A549 (cell line): ENCODE data around the gene TTC1.

Source experiments
- CEBPB ChIP-seq, 2 experiments: fragments of >200 bp in 1 of 2; sonication (Bioruptor Twin) in 1 of 2; formaldehyde crosslinking in 1 of 2; IDR thresholded peaks; 2 replicates each; pipeline ENCODE4 v1.6.1; 2012 to 2016
- CTCF ChIP-seq: fragments of >200 bp; sonication (Bioruptor Twin); formaldehyde crosslinking; IDR thresholded peaks from 3 replicates; pipeline ENCODE4 v1.5.1; 2016
- KDM1A ChIP-seq: fragments of 200-600 bp; sonication (generic); IDR thresholded peaks from 2 replicates; pipeline ENCODE4 v1.6.1; 2016; ENCODE audit warnings: low read depth, mild to moderate bottlenecking
- MAFK ChIP-seq: fragments of 450-650 bp; IDR thresholded peaks from 2 replicates; pipeline ENCODE4 v1.6.1; 2014; ENCODE audit not compliant: partially characterized antibody
- MAX ChIP-seq: IDR thresholded peaks from 2 replicates; pipeline ENCODE4 v1.6.1; 2012
- MAZ ChIP-seq: fragments of 150-350 bp; IDR thresholded peaks from 2 replicates; pipeline ENCODE4 v1.6.1; 2014; ENCODE audit warnings: antibody characterized with exemption, low read depth, low read length, borderline replicate concordance
- MYC ChIP-seq: IDR thresholded peaks from 2 replicates; pipeline ENCODE4 v1.6.1; 2012; ENCODE audit warnings: mild to moderate bottlenecking, inconsistent platforms, low read length, improper control_type of control experiment, borderline replicate concordance
- NR3C1 ChIP-seq: fragments of >200 bp; sonication (Bioruptor Twin); formaldehyde crosslinking; IDR thresholded peaks from 3 replicates; pipeline ENCODE4 v1.6.1; 2017
- POLR2A ChIP-seq: IDR thresholded peaks from 2 replicates; pipeline ENCODE4 v1.6.1; 2012; ENCODE audit warnings: mild to moderate bottlenecking, low read length
- ZNF302 ChIP-seq: fragments of 250-450 bp; sonication (Bioruptor Pico); IDR thresholded peaks from 2 replicates; pipeline ENCODE4 v1.9.0; 2021; ENCODE audit warnings: inconsistent platforms, mild to moderate bottlenecking, moderate library complexity

GRCh38 chr5:160090059-160090458 lies 81.1 kb downstream of the TTC1 start:
- TF ChIP-seq CTCF (no peak), NR3C1 (no peak), POLR2A (no peak), CEBPB (IDR thresholded peaks at IDR 0.05) (no peak), ZNF302 (CRISPR knock-in tag) (no peak), MAFK (no peak), KDM1A (no peak), MYC (no peak), MAZ (no peak), MAX (no peak)
